CD4-positive, alpha-beta T cell treated with Interleukin-15 for 1 hour (primary cell): ENCODE data around the gene HNF4A.
"Not testable (repeated sequence)": the region's sequence is repeated elsewhere in the genome, so short reads cannot be mapped to it uniquely, and the experiment has no call there.

Source experiments
- DNase-seq: peaks from one replicate; pipeline ENCODE4 v3.0.0-alpha.2; 2020

The HNF4A gene

DNA sequence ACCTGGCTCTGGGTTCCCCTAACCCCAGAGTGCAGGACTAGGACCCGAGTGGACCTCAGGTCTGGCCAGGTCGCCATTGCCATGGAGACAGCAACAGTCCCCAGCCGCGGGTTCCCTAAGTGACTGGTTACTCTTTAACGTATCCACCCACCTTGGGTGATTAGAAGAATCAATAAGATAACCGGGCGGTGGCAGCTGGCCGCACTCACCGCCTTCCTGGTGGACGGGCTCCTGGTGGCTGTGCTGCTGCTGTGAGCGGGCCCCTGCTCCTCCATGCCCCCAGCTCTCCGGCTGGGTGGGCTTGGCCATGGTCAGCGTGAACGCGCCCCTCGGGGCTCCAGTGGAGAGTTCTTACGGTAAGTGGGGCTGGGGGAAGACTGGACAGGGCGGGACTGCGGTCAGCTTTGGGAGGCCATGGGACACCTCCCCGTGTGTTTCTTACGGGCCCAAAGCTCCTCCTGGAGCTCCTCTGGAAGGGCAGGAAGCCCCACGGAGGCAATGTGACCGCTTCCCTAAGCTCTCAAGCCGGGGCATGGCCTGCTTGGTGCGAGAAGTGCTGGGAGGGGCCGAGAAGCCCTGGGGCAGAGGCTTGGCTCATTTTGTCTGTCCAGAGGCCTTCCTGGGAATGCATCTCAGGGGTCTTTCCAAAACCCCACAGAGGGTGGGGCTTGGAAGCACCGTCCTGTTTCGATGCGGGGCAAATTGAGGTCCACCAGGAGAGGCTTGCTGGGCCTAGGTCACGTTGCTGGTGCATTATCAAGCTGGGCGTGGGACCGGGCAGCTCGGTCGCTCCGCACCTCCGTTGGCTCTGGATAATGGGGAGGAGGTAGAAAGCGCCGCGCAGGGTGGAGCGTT is at the start of gene HNF4A:
Gene HNF4A, plus strand, starts transcription at position 202 of the 855 bp plus-strand sequence. Its CDS starts 106 bp downstream, at position 308.
- no peak for DNase-seq

GRCh38 chr20:44306927-44307326 is 48.6 kb upstream of the HNF4A start:
- no peak for DNase-seq

- DNase-seq: no peak
These were observed 45.5 kb upstream of the HNF4A start for GRCh38 chr20:44309763-44310663.

DNA sequence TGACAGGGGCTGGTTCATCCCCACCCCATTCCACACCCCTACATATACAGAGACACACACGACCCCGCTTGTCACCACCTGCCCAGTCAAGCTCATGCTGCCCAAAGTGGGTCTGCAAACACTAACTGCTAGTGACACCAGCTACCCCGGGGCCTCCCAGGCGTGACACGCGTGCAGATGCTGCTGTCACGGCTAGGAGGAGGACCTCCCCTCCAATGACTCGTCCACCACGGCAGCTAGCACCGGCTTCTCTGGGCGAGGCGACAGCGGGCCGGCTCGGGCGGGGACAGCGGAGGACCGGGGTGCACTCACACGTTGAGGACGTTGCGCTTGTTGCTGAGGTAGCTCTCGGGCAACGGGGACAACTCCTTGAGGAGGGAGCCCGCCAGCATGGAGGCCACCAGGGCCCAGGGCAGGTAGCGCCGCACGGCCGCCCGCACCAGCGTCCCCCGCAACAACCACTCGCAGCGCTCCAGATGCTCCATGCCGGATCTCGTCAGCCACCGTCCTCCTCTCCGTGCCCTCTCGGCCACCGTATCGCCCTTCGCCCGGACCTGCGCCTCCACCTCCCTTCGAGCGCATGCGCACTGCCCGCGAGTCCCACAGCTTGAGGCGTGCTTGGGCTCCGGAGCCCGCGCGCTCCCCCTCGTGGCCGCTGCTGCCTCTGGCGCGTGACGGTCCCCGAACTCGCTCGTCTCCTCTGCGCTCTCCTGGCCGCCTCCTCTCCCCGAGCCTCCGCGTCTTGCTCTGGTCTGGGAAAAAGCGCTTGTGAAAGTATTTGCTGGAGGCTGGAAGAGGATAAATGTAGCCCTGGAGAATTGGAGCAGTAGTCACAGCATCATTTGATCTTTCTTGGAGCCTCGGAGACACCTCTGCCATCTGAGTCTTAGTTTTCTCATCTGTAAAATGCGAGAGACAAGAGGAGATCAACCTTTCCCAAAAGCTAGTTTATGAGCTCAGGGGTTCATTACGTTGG is 44.5 kb upstream of the HNF4A start, which contains the start of gene FITM2:
Gene FITM2, minus strand, starts transcription at position 539 of the 976 bp plus-strand sequence. Its CDS starts 54 bp downstream, at position 485.
- DNase-seq: peak; percentile 97

GRCh38 chr20:44314870-44315269 is 40.6 kb upstream of the HNF4A start:
- no peak for DNase-seq

- no peak for DNase-seq
These were observed 35.6 kb upstream of the HNF4A start for GRCh38 chr20:44319839-44320422.

GRCh38 chr20:44324343-44324742 is 31.2 kb upstream of the HNF4A start:
- DNase-seq: no peak

GRCh38 chr20:44326391-44327159 is 28.9 kb upstream of the HNF4A start:
- no peak for DNase-seq

GRCh38 chr20:44327748-44328147 is 27.8 kb upstream of the HNF4A start:
- DNase-seq: not testable (repeated sequence)

DNA sequence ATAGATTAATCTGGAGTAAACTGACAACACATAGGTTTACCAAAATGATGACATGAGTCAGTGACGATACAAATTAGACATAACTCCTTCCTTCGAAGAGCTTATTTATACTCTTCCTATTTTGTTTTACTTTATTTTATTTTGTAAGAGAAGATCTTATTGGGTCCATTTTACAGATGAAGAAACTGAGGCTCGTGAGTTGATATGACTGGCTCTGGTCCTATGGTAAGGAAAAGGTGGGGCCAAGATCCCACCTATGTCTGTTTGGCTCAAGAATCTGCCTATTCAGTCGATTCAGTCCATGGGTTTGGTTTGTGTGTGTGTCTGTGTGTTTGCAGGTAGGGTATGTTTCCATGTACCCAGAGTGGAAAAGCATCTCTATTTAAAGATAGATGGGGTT is 27.1 kb upstream of the HNF4A start:
- no peak for DNase-seq

GRCh38 chr20:44331201-44331600 is 24.3 kb upstream of the HNF4A start:
- DNase-seq: no peak

GRCh38 chr20:44334306-44334705 is 21.2 kb upstream of the HNF4A start:
- DNase-seq: no peak

- no peak for DNase-seq
These were observed 20.8 kb upstream of the HNF4A start for GRCh38 chr20:44334709-44335108.

DNA sequence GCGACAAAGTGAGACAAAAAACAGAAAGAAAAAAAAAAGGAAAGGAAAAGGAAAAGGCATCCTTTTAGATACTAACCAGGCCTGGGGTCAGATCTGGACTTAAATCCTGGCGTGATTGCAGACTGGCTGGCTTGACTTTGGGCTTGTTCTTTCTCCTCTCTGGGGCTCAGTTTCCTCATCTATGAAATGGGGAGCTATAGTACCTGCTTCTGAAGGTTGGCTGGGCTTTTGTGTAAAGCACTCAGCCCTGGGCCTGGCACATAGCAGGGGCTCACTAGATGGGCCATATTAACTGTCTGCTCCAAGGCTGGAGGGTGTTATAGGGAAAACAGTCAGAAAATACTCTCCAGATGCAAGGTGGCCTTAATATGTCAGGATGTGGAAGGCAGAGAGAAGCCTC is 19.8 kb upstream of the HNF4A start:
- DNase-seq: no peak

DNA sequence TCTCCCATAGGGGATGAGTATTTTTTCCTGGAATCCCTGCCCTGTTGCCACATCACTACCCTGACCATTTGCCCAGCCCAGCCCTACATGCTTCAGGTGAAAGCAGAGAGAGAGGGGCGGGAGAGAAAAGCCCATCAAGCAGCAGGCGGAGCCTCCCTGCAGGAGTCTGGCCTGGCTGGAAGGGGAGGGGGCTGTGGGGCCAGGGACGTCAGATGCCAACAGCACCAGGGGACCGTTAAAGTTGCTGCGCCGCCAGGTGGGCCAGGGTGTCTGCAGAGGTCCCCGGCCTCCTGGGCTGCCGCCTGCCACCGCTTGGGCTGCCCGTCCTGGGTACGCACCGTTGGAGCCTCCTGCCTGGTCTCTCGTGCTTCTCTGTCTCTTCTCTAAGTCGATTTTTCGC is 19.4 kb upstream of the HNF4A start:
- DNase-seq: no peak

DNA sequence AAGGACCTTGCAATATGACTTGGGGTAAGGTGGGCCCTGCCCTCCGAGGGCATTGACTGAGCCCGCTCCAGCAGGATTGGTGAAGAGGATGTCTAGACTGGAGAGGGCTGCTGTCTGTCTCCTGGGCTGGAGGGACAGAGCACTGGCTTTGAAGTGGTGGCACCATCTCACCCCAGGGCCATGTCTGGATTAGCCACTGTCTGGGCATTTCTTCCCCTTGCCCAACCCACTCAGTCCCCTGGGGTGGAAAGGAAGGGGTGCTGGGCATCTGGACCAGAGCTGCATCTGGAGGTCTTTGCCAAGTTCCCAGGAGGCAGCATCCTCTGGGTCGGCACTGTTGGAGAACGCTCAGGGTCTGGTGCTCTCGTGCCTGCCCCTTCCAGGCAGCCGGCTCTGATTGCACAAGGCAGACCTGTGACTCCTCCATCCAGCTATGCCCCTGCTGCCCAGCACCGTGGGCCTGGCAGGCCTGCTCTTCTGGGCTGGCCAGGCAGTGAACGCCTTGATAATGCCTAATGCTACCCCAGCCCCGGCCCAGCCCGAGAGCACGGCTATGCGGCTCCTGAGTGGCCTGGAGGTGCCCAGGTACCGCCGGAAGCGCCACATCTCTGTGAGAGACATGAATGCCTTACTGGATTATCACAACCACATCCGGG is 18.6 kb upstream of the HNF4A start, which contains the start of gene R3HDML:
Gene R3HDML, plus strand, starts transcription at position 319 of the 656 bp plus-strand sequence. Its CDS starts 115 bp downstream, at position 434.
- no peak for DNase-seq

DNA sequence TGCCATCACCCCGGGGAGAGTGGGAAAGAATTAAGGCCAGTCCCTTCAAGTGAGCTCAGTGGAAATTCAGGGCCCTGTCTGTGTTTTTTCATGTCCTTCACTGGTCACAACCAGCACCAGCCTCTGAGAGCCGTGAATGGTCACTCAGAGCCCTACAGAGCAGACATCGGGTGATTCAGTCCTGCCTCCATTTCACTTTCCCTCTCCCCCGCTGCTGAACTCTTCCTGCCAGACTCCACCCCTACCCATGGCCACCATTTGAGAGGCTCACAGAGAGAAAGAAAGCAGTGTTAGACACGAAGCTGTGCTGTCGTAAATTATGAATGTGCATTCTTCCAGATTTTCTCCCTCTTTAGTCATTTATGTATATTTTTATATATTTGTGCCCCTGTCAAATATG is 13.3 kb upstream of the HNF4A start:
- no peak for DNase-seq

- DNase-seq: no peak
These were observed 12.3 kb upstream of the HNF4A start for GRCh38 chr20:44343162-44343675.

- no peak for DNase-seq
These were observed 10.8 kb upstream of the HNF4A start for GRCh38 chr20:44344723-44345122.

- DNase-seq: no peak
These were observed 10.4 kb upstream of the HNF4A start for GRCh38 chr20:44345147-44345546.
